HFFc6 (cell line): ENCODE data around the gene PILRB. TPM values are rescaled to one million over a fixed set of nuclear protein-coding genes. Genes with fewer than 3 reads are reported as not detected.

ENCODE experiments used
- DNase-seq: peaks from one replicate; pipeline ENCODE4 v3.0.0-alpha.2; 2018
- H3K27ac Mint-ChIP-seq: 2 replicates; pipeline ENCODE4 v1.8.0; 2020; ENCODE audit warnings: mild to moderate bottlenecking, mixed read lengths
- H3K27me3 Mint-ChIP-seq: 2 replicates; pipeline ENCODE4 v1.8.0; 2021; ENCODE audit warnings: mild to moderate bottlenecking, moderate library complexity, mixed read lengths; ENCODE audit not compliant: insufficient read depth
- H3K36me3 Mint-ChIP-seq: 2 replicates; pipeline ENCODE4 v1.8.0; 2021; ENCODE audit warnings: low read depth, mixed read lengths
- H3K4me1 Mint-ChIP-seq: 2 replicates; pipeline ENCODE4 v1.8.0; 2020; ENCODE audit warnings: low read depth, mixed read lengths
- H3K4me3 Mint-ChIP-seq: 2 replicates; pipeline ENCODE4 v1.8.0; 2020; ENCODE audit warnings: mild to moderate bottlenecking, moderate library complexity, mixed read lengths
- H3K9me3 Mint-ChIP-seq: 2 replicates; pipeline ENCODE4 v1.8.0; 2020; ENCODE audit warnings: mild to moderate bottlenecking, mixed read lengths
- CTCF ChIP-seq: fragments of 200-600 bp; sonication (generic); IDR thresholded peaks from 2 replicates; pipeline ENCODE4 v1.5.0; 2021; ENCODE audit warnings: antibody characterized with exemption, mild to moderate bottlenecking
- total RNA-seq, 6 experiments: library from RNA; stranded (reverse); fragmentation: NEBNext Ultra II Directional; extraction: Animal tissue kit (Norgen Biotek cat#: 25700); gene quantifications; 2 replicates in 1 of 6; 3 replicates in 5 of 6; pipeline ENCODE4 v1.2.3, GENCODE V29; 2021

Gene PILRB
- total RNA-seq, 6 experiments from 2014 or later = 7.0 to 12.6 (median 10.6) TPM

DNA sequence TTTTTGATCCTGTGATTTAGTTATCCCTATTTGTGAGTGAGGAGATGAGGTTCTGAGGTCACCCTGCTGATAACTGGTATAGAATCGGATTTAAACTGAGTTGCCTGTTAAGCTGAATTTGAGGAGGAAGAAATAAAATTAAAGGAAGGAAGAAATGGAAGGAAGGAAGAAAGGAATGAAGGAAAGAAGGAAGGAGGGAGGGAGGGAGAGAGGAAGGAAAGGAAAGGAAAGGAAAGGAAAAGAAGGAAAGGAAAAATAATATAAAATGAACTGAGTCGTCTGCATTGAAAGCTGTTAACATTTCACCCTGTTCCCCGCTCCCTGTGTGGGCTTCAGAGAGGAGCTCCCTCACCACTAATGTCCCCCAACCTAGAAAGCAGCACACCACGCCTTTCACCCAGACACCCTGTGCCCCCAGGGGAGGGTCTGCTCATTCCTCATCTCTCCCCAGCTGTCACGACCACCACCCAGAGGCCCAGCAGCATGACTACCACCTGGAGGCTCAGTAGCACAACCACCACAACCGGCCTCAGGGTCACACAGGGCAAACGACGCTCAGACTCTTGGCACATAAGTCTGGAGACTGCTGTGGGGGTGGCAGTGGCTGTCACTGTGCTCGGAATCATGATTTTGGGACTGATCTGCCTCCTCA, 31.6 kb downstream of the PILRB start:
- H3K9me3 Mint-ChIP-seq = no peaks in the 10 kb centered on the region
- peaks cover 26% of the 10 kb centered on the region for H3K27me3 Mint-ChIP-seq
- no peaks in the 10 kb centered on the region for H3K36me3 Mint-ChIP-seq
- no peak for TF ChIP-seq CTCF
- peaks cover 11% of the 10 kb centered on the region for H3K4me1 Mint-ChIP-seq
- no peak overlapping the region for H3K27ac Mint-ChIP-seq
- DNase-seq = no peak
- no peak overlapping the region for H3K4me3 Mint-ChIP-seq

- no peak overlapping the region for H3K27ac Mint-ChIP-seq
- no peak for TF ChIP-seq CTCF
- DNase-seq = no peak
- H3K9me3 Mint-ChIP-seq = no peaks in the 10 kb centered on the region
- H3K36me3 Mint-ChIP-seq = no peaks in the 10 kb centered on the region
- H3K27me3 Mint-ChIP-seq = peaks cover 26% of the 10 kb centered on the region
- no peak overlapping the region for H3K4me3 Mint-ChIP-seq
- peaks cover 6% of the 10 kb centered on the region; the same call in 1 of the 2 replicates for H3K4me1 Mint-ChIP-seq
Measured at GRCh38 chr7:100390286-100391009, 32.5 kb downstream of the PILRB start.

DNA sequence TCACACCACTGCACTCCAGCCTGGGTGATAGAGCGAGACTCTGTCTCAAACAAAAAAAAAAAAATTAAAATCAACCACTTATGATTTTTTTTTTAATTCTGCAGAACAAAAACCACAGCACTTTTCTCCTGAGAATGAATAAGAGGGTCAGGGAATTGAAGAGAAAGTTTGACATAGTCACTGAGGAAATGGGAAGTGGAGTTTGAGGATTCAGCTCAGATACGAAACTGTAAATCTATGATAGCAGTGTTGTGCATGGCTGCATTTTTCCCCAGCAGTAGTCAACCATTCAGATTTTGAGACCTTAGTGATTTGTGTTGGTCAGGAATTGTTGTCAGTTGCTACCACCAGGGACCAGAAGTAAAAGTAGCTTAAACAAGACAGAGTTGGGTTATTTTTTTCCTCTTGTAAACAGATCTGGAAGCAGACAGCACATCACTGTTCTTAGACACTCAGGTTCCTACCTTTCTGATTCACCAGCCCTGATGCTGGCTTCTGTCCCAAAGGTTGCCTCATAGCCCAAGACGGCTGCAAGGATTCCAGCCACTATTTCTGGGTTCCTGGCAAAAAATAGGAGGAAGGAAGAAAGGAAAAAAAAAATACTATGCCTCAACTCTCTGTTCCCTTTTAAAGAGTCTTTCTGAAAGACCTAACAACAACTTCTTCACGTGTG, 35.5 kb downstream of the PILRB start:
- TF ChIP-seq CTCF = no peak
- H3K4me1 Mint-ChIP-seq = peaks cover 6% of the 10 kb centered on the region; the same call in 1 of the 2 replicates
- no peak overlapping the region for H3K4me3 Mint-ChIP-seq
- DNase-seq = no peak
- H3K27me3 Mint-ChIP-seq = peaks cover 25% of the 10 kb centered on the region
- H3K9me3 Mint-ChIP-seq = no peaks in the 10 kb centered on the region
- no peaks in the 10 kb centered on the region for H3K36me3 Mint-ChIP-seq
- H3K27ac Mint-ChIP-seq = no peak overlapping the region

GRCh38 chr7:100394077-100394476, 36.2 kb downstream of the PILRB start:
- DNase-seq = no peak
- no peaks in the 10 kb centered on the region for H3K36me3 Mint-ChIP-seq

More at GRCh38 chr7:100394077-100394476, 36.2 kb downstream of the PILRB start:
- H3K27ac Mint-ChIP-seq = no peak overlapping the region
- H3K9me3 Mint-ChIP-seq = no peaks in the 10 kb centered on the region
- peaks cover 27% of the 10 kb centered on the region for H3K27me3 Mint-ChIP-seq
- H3K4me3 Mint-ChIP-seq = no peak overlapping the region
- H3K4me1 Mint-ChIP-seq = peaks cover 6% of the 10 kb centered on the region; the same call in 1 of the 2 replicates
- no peak for TF ChIP-seq CTCF
